Measurements from ENCODE around the gene PILRA.

The PILRA gene

GRCh38 chr7:100415448-100415847 lies 42.2 kb downstream of the PILRA start:
- no peak for DNase-seq

GRCh38 chr7:100418930-100419659 lies 45.8 kb downstream of the PILRA start:
- no peak for DNase-seq

GRCh38 chr7:100419660-100420226 lies 46.5 kb downstream of the PILRA start:
- DNase-seq: no peak

GRCh38 chr7:100423315-100423714 lies 50.0 kb downstream of the PILRA start:
- no peak for DNase-seq

GRCh38 chr7:100425347-100425746 lies 52.1 kb downstream of the PILRA start:
- DNase-seq: no peak

GRCh38 chr7:100426516-100426915 lies 53.2 kb downstream of the PILRA start:
- no peak for DNase-seq

- DNase-seq: no peak
Observed at GRCh38 chr7:100427762-100428198, 54.5 kb downstream of the PILRA start.

- DNase-seq: peak; percentile 92
Observed at GRCh38 chr7:100428199-100428966, 55.1 kb downstream of the PILRA start, which contains the start of gene ZCWPW1. ZCWPW1 (minus strand) TSS chr7:100428703; CDS start chr7:100420649, 8,054 bp downstream.

- peak; percentile 96 for DNase-seq
Observed at GRCh38 chr7:100428967-100429636, 55.8 kb downstream of the PILRA start.

- DNase-seq: peak; percentile 95
Observed at GRCh38 chr7:100429637-100430492, 56.6 kb downstream of the PILRA start, which contains the start of gene MEPCE. MEPCE (plus strand) TSS chr7:100429831; CDS start chr7:100430019, 188 bp downstream.

GRCh38 chr7:100430493-100431285 lies 57.4 kb downstream of the PILRA start:
- no peak for DNase-seq

GRCh38 chr7:100431286-100431735 lies 58.0 kb downstream of the PILRA start:
- no peak for DNase-seq

GRCh38 chr7:100432053-100432452 lies 58.8 kb downstream of the PILRA start:
- DNase-seq: no peak

GRCh38 chr7:100432621-100433275 lies 59.5 kb downstream of the PILRA start:
- DNase-seq: no peak

- DNase-seq: no peak
Observed at GRCh38 chr7:100433276-100433591, 59.9 kb downstream of the PILRA start.

GRCh38 chr7:100433592-100434296 lies 60.5 kb downstream of the PILRA start:
- no peak for DNase-seq

GRCh38 chr7:100434297-100435144 lies 61.2 kb downstream of the PILRA start:
- no peak for DNase-seq

- DNase-seq: no peak
Observed at GRCh38 chr7:100435401-100436304, 62.4 kb downstream of the PILRA start.
